ENCODE results near the gene SYNGR4.

Gene SYNGR4

GRCh38 chr19:48348045-48348444, 16.1 kb upstream of the SYNGR4 start:
- no peak overlapping the region for H3K4me3 ChIP-seq (ENCODE audit: low read length)
- no peak overlapping the region for H3K27ac ChIP-seq (ENCODE audit: low read depth, low read length)
- H3K27me3 ChIP-seq (ENCODE audit: control insufficient read depth, insufficient read depth, low read length), result no peaks in the 10 kb centered on the region
- no peaks in the 10 kb centered on the region for H3K4me1 ChIP-seq (ENCODE audit: control insufficient read depth, insufficient read depth, low read length)
- no peaks in the 10 kb centered on the region for H3K36me3 ChIP-seq (ENCODE audit: control insufficient read depth, insufficient read depth, low read length)
- H3K9ac ChIP-seq (ENCODE audit: low read length), result no peak overlapping the region

DNA sequence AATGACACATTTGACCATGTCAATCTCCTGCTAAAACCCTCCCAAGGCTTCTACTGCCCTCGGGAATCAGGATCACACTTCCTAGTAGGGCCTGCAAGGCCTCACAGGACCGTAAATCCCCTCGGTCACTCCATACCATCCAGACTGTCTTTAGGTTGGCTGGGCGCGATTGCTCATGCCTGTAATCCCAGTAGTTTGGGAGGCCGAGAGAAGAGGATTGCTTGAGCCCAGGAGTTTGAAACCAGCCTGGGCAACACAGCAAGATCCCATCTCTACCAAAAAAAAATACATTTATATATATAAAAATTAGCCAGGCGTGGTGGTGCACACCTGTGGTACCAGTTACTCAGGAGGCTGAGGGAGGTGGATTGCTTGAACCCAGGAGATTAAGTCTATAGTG, 15.4 kb upstream of the SYNGR4 start:
- no peak overlapping the region for H3K4me3 ChIP-seq (ENCODE audit: low read length)
- H3K36me3 ChIP-seq (ENCODE audit: control insufficient read depth, insufficient read depth, low read length), result no peaks in the 10 kb centered on the region
- no peaks in the 10 kb centered on the region for H3K4me1 ChIP-seq (ENCODE audit: control insufficient read depth, insufficient read depth, low read length)
- H3K9ac ChIP-seq (ENCODE audit: low read length), result no peak overlapping the region
- H3K27me3 ChIP-seq (ENCODE audit: control insufficient read depth, insufficient read depth, low read length), result no peaks in the 10 kb centered on the region
- no peak overlapping the region for H3K27ac ChIP-seq (ENCODE audit: low read depth, low read length)

- no peak overlapping the region for H3K4me3 ChIP-seq (ENCODE audit: low read length)
- no peaks in the 10 kb centered on the region for H3K4me1 ChIP-seq (ENCODE audit: control insufficient read depth, insufficient read depth, low read length)
- H3K27ac ChIP-seq (ENCODE audit: low read depth, low read length), result no peak overlapping the region
- H3K36me3 ChIP-seq (ENCODE audit: control insufficient read depth, insufficient read depth, low read length), result no peaks in the 10 kb centered on the region
- H3K27me3 ChIP-seq (ENCODE audit: control insufficient read depth, insufficient read depth, low read length), result no peaks in the 10 kb centered on the region
- H3K9ac ChIP-seq (ENCODE audit: low read length), result no peak overlapping the region
These were observed 13.3 kb upstream of the SYNGR4 start for GRCh38 chr19:48350856-48351255.

- Histone ChIP-seq H3K36me3 (ENCODE audit: control insufficient read depth, insufficient read depth, low read length) (no peaks in the 10 kb centered on the region), H3K4me3 (ENCODE audit: low read length) (no peak overlapping the region), H3K4me1 (ENCODE audit: control insufficient read depth, insufficient read depth, low read length) (no peaks in the 10 kb centered on the region), H3K27ac (ENCODE audit: low read depth, low read length) (no peak overlapping the region), H3K9ac (ENCODE audit: low read length) (no peak overlapping the region), H3K27me3 (ENCODE audit: control insufficient read depth, insufficient read depth, low read length) (no peaks in the 10 kb centered on the region)
These were observed 12.8 kb upstream of the SYNGR4 start for GRCh38 chr19:48351341-48351752.

GRCh38 chr19:48353677-48354076, 10.5 kb upstream of the SYNGR4 start:
- Histone ChIP-seq H3K36me3 (ENCODE audit: control insufficient read depth, insufficient read depth, low read length) (no peaks in the 10 kb centered on the region), H3K27ac (ENCODE audit: low read depth, low read length) (no peak overlapping the region)

GRCh38 chr19:48354332-48354992, 9.7 kb upstream of the SYNGR4 start:
- Histone ChIP-seq H3K9ac (ENCODE audit: low read length) (no peak overlapping the region), H3K27me3 (ENCODE audit: control insufficient read depth, insufficient read depth, low read length) (no peaks in the 10 kb centered on the region), H3K4me1 (ENCODE audit: control insufficient read depth, insufficient read depth, low read length) (no peaks in the 10 kb centered on the region), H3K36me3 (ENCODE audit: control insufficient read depth, insufficient read depth, low read length) (no peaks in the 10 kb centered on the region), H3K4me3 (ENCODE audit: low read length) (no peak overlapping the region), H3K27ac (ENCODE audit: low read depth, low read length) (no peak overlapping the region)

More at GRCh38 chr19:48353677-48354076, 10.5 kb upstream of the SYNGR4 start:
- Histone ChIP-seq H3K4me3 (ENCODE audit: low read length) (no peak overlapping the region), H3K27me3 (ENCODE audit: control insufficient read depth, insufficient read depth, low read length) (no peaks in the 10 kb centered on the region), H3K4me1 (ENCODE audit: control insufficient read depth, insufficient read depth, low read length) (no peaks in the 10 kb centered on the region), H3K9ac (ENCODE audit: low read length) (no peak overlapping the region)

DNA sequence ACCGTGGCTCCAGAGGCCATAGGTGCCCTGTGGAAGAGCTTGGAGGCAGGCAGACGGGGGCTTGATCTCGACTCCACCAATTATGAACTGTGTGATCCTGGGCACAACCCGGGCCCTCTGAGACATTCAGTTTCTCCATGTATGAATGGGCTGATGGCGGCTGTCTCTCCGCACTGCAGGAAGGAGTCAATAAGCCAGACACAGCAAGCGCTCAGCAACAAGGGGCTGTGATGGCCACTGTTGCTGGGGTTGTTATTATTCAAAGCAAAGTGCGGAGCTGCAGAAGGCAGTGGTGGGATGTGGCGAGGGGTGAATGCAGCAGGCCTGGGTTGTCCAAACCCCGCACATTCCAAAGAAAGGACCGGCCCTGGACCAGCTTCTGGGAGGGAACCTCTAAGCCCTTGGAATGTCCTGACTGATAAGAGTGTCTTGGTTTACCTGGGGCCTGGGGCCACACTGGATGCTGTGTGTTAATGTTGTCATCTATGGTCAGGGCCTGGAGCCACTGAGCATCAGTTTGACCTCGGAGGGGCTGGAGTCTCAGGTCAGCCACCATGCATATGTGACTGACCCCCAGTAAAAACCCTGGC, 8.7 kb upstream of the SYNGR4 start:
- no peak overlapping the region for H3K4me3 ChIP-seq (ENCODE audit: low read length)
- no peak overlapping the region for H3K9ac ChIP-seq (ENCODE audit: low read length)
- no peaks in the 10 kb centered on the region for H3K27me3 ChIP-seq (ENCODE audit: control insufficient read depth, insufficient read depth, low read length)
- no peaks in the 10 kb centered on the region for H3K36me3 ChIP-seq (ENCODE audit: control insufficient read depth, insufficient read depth, low read length)
- no peaks in the 10 kb centered on the region for H3K4me1 ChIP-seq (ENCODE audit: control insufficient read depth, insufficient read depth, low read length)
- H3K27ac ChIP-seq (ENCODE audit: low read depth, low read length), result no peak overlapping the region

GRCh38 chr19:48359123-48359522, 5.0 kb upstream of the SYNGR4 start:
- Histone ChIP-seq H3K4me3 (ENCODE audit: low read length) (no peak overlapping the region), H3K4me1 (ENCODE audit: control insufficient read depth, insufficient read depth, low read length) (no peaks in the 10 kb centered on the region), H3K9ac (ENCODE audit: low read length) (no peak overlapping the region), H3K27me3 (ENCODE audit: control insufficient read depth, insufficient read depth, low read length) (no peaks in the 10 kb centered on the region), H3K36me3 (ENCODE audit: control insufficient read depth, insufficient read depth, low read length) (no peaks in the 10 kb centered on the region), H3K27ac (ENCODE audit: low read depth, low read length) (no peak overlapping the region)

DNA sequence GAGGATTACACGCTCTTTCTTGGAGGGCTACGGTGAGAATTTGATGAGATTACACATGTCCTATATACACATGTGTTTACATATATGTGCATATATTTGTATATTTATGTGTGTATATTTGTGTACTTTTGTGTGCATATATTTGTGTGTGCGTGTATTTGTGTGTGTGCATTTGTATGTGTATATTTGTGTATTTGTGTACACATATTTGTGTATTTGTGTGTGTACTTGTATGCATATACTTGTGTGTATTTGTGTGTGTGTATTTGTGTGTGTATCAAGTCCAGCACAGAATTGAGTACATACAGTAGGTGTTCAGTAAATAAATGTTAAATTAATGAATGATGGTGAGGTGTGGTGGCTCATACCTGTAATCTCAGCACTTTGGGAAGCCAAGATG, 2.3 kb upstream of the SYNGR4 start:
- H3K27me3 ChIP-seq (ENCODE audit: control insufficient read depth, insufficient read depth, low read length), result no peaks in the 10 kb centered on the region
- H3K9ac ChIP-seq (ENCODE audit: low read length), result no peak overlapping the region
- H3K4me1 ChIP-seq (ENCODE audit: control insufficient read depth, insufficient read depth, low read length), result no peaks in the 10 kb centered on the region

DNA sequence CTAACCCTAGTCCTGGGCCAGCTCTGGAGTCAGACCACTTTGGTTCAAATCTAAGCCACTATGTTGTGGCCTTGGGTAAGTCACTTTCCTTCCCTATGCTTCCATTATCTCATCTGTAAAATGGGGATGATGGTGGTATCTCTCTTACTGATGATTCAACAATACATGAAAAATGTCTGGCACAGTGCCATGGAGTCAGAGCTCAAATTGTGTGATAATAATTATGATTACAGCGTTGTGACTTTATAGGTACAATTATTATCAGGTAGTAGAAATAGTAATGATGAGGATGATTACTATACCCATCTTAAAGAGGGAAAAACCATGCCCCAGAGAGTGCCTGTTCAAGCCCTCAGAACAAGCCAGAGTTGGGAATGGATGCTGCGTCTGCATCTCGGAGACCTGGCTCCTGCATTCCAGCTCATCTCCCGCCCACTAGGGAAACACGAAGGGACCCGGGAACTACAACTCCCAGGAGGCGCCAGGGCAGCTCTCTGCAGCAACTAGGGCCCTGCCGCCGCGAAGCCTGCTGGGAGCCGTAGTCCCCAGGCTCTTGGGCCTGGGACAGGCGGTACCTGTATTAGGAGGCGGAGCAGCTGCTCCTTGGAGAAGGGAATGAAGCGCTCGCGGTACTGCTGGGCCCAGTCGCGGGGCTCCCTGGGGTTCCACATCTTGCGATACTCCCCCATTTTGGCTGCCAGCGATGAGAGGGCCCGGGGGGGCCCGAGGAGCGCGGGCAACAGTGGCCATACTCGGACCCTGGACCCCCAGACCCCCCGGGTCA, 1.3 kb upstream of the SYNGR4 start:
- H3K36me3 ChIP-seq (ENCODE audit: control insufficient read depth, insufficient read depth, low read length), result no peaks in the 10 kb centered on the region
- peak overlapping the region; percentile 97 for H3K27ac ChIP-seq (ENCODE audit: low read depth, low read length)
- H3K27me3 ChIP-seq (ENCODE audit: control insufficient read depth, insufficient read depth, low read length), result no peaks in the 10 kb centered on the region
- peak overlapping the region; percentile 88 for H3K4me3 ChIP-seq (ENCODE audit: low read length)
- H3K9ac ChIP-seq (ENCODE audit: low read length), result peak overlapping the region; percentile 98
- no peaks in the 10 kb centered on the region for H3K4me1 ChIP-seq (ENCODE audit: control insufficient read depth, insufficient read depth, low read length)

More for the DNA sequence above, 2.3 kb upstream of the SYNGR4 start:
- Histone ChIP-seq H3K4me3 (ENCODE audit: low read length) (no peak overlapping the region), H3K27ac (ENCODE audit: low read depth, low read length) (no peak overlapping the region), H3K36me3 (ENCODE audit: control insufficient read depth, insufficient read depth, low read length) (no peaks in the 10 kb centered on the region)

GRCh38 chr19:48363500-48363809, 712 bp upstream of the SYNGR4 start:
- Histone ChIP-seq H3K27ac (ENCODE audit: low read depth, low read length) (peak overlapping the region; percentile 97), H3K4me1 (ENCODE audit: control insufficient read depth, insufficient read depth, low read length) (no peaks in the 10 kb centered on the region), H3K4me3 (ENCODE audit: low read length) (peak overlapping the region; percentile 88), H3K36me3 (ENCODE audit: control insufficient read depth, insufficient read depth, low read length) (no peaks in the 10 kb centered on the region), H3K9ac (ENCODE audit: low read length) (peak overlapping the region; percentile 98), H3K27me3 (ENCODE audit: control insufficient read depth, insufficient read depth, low read length) (no peaks in the 10 kb centered on the region)

DNA sequence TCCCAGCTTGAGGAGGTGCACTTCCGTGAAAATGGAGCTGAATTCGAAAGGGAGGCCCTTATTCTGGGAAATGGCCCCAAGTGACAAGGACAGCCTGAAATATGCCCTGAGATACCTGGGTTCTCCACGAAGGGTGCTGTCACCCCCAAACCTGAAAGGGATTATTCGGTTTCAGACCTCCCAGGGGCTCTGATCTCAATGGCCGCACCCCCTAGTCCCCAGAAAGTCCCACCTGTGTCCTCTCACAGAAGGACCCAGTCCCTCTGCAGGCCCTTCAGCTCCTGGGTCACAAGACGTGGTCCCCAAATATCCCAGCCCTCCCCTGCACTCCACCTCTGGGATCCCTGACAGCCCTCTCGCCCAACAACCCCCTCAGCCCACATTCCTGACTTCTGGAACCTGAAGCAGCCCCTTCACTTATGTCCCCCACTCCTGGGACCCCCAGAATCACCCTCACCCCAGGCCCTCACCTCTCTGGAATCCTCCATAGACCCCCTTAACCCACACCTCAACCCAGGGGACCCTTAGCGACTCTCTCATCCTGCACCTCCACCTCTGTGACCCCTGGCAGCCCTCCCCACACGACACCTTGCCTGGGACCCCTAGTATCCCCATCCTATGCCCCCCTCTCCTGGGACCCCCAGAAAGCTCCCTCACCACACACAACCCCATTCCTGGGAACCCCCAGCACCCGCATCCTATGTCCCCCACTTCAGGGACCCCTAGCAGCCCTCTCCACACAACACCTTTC, 606 bp downstream of the SYNGR4 start:
- Histone ChIP-seq H3K9ac (ENCODE audit: low read length) (peak overlapping the region; percentile 45), H3K27ac (ENCODE audit: low read depth, low read length) (peak overlapping the region; percentile 97), H3K36me3 (ENCODE audit: control insufficient read depth, insufficient read depth, low read length) (no peaks in the 10 kb centered on the region), H3K4me1 (ENCODE audit: control insufficient read depth, insufficient read depth, low read length) (no peaks in the 10 kb centered on the region), H3K27me3 (ENCODE audit: control insufficient read depth, insufficient read depth, low read length) (no peaks in the 10 kb centered on the region), H3K4me3 (ENCODE audit: low read length) (peak overlapping the region; percentile 50)
